OCI-LY1 (cell line): ENCODE results near the gene GRAMD1B.

ENCODE experiments used
- H2AFZ ChIP-seq: fragments of 200-600 bp; sonication (generic), shearing (Covaris generic); 2 replicates; pipeline ENCODE4 v1.6.0; 2014; ENCODE audit warnings: antibody characterized with exemption, mild to moderate bottlenecking, low read length
- H3F3A ChIP-seq: fragments of 200-600 bp; sonication (generic), shearing (Covaris generic); 2 replicates; pipeline ENCODE4 v1.6.0; 2014; ENCODE audit warnings: mild to moderate bottlenecking, antibody characterized with exemption, low read length, moderate library complexity; ENCODE audit not compliant: insufficient read depth
- H3K27ac ChIP-seq: fragments of 200-600 bp; sonication (generic); 2 replicates; pipeline ENCODE4 v1.5.1; 2014; ENCODE audit warnings: low read length, mixed run types, mild to moderate bottlenecking, low read depth; ENCODE audit not compliant: poor library complexity, severe bottlenecking
- H3K27me3 ChIP-seq: fragments of 200-600 bp; sonication (generic); 2 replicates; pipeline ENCODE4 v1.6.0; 2014; ENCODE audit warnings: antibody characterized with exemption, mild to moderate bottlenecking, low read length, moderate library complexity; ENCODE audit not compliant: insufficient read depth
- H3K36me3 ChIP-seq: fragments of 200-600 bp; sonication (generic); 2 replicates; pipeline ENCODE4 v1.6.1; 2014; ENCODE audit warnings: mild to moderate bottlenecking, antibody characterized with exemption, low read length, moderate library complexity, mixed read lengths; ENCODE audit not compliant: insufficient read depth
- H3K4me1 ChIP-seq: fragments of 200-600 bp; sonication (generic); 2 replicates; pipeline ENCODE4 v1.5.1; 2014; ENCODE audit warnings: mild to moderate bottlenecking, low read length, moderate library complexity; ENCODE audit not compliant: insufficient read depth, severe bottlenecking
- H3K4me2 ChIP-seq: fragments of 200-600 bp; sonication (generic), shearing (Covaris generic); 2 replicates; pipeline ENCODE4 v1.6.1; 2014; ENCODE audit warnings: low read length
- H3K4me3 ChIP-seq: fragments of 200-600 bp; sonication (generic); 2 replicates; pipeline ENCODE4 v1.5.1; 2014; ENCODE audit warnings: low read length, low read depth, mild to moderate bottlenecking, mixed read lengths; ENCODE audit not compliant: poor library complexity, severe bottlenecking
- H3K79me2 ChIP-seq: fragments of 200-600 bp; shearing (Covaris generic); 2 replicates; pipeline ENCODE4 v1.6.1; 2016; ENCODE audit warnings: mixed run types, low read length, mixed read lengths; ENCODE audit not compliant: insufficient read depth
- H3K9ac ChIP-seq: fragments of 200-600 bp; sonication (generic), shearing (Covaris generic); 2 replicates; pipeline ENCODE4 v1.6.1; 2014; ENCODE audit warnings: mild to moderate bottlenecking, low read length, mixed read lengths
- H3K9me2 ChIP-seq: fragments of 200-600 bp; sonication (generic), shearing (Covaris generic); 2 replicates; pipeline ENCODE4 v1.6.1; 2014; ENCODE audit warnings: low read depth, mild to moderate bottlenecking, low read length, mixed read lengths
- H3K9me3 ChIP-seq: fragments of 200-600 bp; shearing (Covaris generic); 2 replicates; pipeline ENCODE4 v1.6.1; 2014; ENCODE audit warnings: low read length, mixed read lengths
- H4K20me1 ChIP-seq: fragments of 200-600 bp; sonication (generic), shearing (Covaris generic); 2 replicates; pipeline ENCODE4 v1.6.0; 2016; ENCODE audit warnings: mild to moderate bottlenecking, low read length; ENCODE audit not compliant: insufficient read depth
- EZH2 ChIP-seq: fragments of 200-600 bp; sonication (generic), shearing (Covaris generic); IDR thresholded peaks from 2 replicates; pipeline ENCODE4 v1.8.0; 2017; ENCODE audit warnings: borderline replicate concordance, mixed run types, mild to moderate bottlenecking, antibody characterized with exemption, low read length, moderate library complexity, mixed read lengths
- TF ChIP-seq, protein P1 (sequence below): fragments of 200-600 bp; sonication (generic), shearing (Covaris generic); IDR thresholded peaks from 2 replicates; pipeline ENCODE4 v1.5.1; 2017; ENCODE audit warnings: mild to moderate bottlenecking, antibody characterized with exemption, low read length, moderate library complexity, mixed read lengths

The GRAMD1B gene

GRCh38 chr11:123535401-123535800, 105.3 kb downstream of the GRAMD1B start:
- Histone ChIP-seq H3K4me2 (no peak overlapping the region), H3K27me3 (no peaks in the 10 kb centered on the region; the same call in 1 of the 2 replicates), H3K36me3 (no peaks in the 10 kb centered on the region), H3K4me1 (no peaks in the 10 kb centered on the region), H3K4me3 (no peak overlapping the region), H3F3A (no peaks in the 10 kb centered on the region), H3K79me2 (no peaks in the 10 kb centered on the region), H2AFZ (no peak overlapping the region), H3K9me2 (no peaks in the 10 kb centered on the region), H3K27ac (no peak overlapping the region), H4K20me1 (no peaks in the 10 kb centered on the region), H3K9me3 (no peaks in the 10 kb centered on the region), H3K9ac (no peak overlapping the region)
- TF ChIP-seq, protein P1, sequence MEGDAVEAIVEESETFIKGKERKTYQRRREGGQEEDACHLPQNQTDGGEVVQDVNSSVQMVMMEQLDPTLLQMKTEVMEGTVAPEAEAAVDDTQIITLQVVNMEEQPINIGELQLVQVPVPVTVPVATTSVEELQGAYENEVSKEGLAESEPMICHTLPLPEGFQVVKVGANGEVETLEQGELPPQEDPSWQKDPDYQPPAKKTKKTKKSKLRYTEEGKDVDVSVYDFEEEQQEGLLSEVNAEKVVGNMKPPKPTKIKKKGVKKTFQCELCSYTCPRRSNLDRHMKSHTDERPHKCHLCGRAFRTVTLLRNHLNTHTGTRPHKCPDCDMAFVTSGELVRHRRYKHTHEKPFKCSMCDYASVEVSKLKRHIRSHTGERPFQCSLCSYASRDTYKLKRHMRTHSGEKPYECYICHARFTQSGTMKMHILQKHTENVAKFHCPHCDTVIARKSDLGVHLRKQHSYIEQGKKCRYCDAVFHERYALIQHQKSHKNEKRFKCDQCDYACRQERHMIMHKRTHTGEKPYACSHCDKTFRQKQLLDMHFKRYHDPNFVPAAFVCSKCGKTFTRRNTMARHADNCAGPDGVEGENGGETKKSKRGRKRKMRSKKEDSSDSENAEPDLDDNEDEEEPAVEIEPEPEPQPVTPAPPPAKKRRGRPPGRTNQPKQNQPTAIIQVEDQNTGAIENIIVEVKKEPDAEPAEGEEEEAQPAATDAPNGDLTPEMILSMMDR: no peak
- TF ChIP-seq EZH2: no peak

DNA sequence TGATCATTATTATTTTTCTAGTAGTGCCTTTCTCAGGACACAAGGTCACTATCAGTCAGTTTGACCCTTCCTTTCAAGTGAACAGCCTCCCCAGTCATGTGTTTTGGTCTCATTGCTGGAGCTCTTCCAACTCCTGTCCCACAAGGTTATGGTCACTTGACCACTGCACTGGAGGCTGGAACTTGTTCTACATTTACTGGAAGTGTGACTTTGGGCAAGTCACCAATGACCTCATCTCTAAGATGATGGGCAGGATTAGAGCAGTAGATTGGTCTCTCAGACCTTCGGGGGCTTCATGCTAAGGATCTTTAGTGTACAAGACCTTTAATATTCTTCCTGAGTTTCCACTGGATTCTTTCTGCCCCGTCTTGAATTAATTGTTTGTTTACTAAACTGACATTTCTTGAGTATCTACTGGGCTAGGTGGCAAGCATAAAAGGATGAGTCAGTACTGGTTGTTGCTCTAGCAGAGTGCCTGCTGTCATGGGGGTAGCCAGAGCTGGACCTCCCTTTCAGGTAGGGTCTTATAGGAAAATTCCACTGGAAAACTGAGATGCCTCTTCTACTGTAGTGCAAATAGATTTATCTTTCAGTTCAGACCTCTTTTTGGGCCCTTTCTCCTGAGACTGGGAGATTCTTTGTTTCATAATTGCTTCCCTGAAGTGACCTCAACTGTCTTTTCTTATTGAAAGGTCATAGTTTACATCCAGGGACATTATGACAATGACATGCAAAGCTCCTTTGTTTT, 106.8 kb downstream of the GRAMD1B start:
- H3K27ac ChIP-seq: no peak overlapping the region
- H3K9me3 ChIP-seq: no peaks in the 10 kb centered on the region
- no peaks in the 10 kb centered on the region for H3K36me3 ChIP-seq
- no peaks in the 10 kb centered on the region; the same call in 1 of the 2 replicates for H3K27me3 ChIP-seq
- no peaks in the 10 kb centered on the region for H3K79me2 ChIP-seq
- H3K4me1 ChIP-seq: no peaks in the 10 kb centered on the region
- no peak for TF ChIP-seq EZH2
- TF ChIP-seq, protein P1: no peak
- no peaks in the 10 kb centered on the region for H3K9me2 ChIP-seq
- H3F3A ChIP-seq: no peaks in the 10 kb centered on the region
- H3K4me3 ChIP-seq: no peak overlapping the region
- H3K4me2 ChIP-seq: no peak overlapping the region
- no peaks in the 10 kb centered on the region for H4K20me1 ChIP-seq
- H3K9ac ChIP-seq: no peak overlapping the region
- H2AFZ ChIP-seq: no peak overlapping the region

- H3K27ac ChIP-seq: no peak overlapping the region
- no peaks in the 10 kb centered on the region for H3F3A ChIP-seq
- H3K9ac ChIP-seq: no peak overlapping the region
- no peak overlapping the region for H2AFZ ChIP-seq
- H4K20me1 ChIP-seq: no peaks in the 10 kb centered on the region
- no peaks in the 10 kb centered on the region for H3K79me2 ChIP-seq
- no peaks in the 10 kb centered on the region for H3K9me3 ChIP-seq
- H3K9me2 ChIP-seq: no peaks in the 10 kb centered on the region
- no peaks in the 10 kb centered on the region for H3K4me1 ChIP-seq
- no peak overlapping the region for H3K4me2 ChIP-seq
- H3K27me3 ChIP-seq: no peaks in the 10 kb centered on the region
- TF ChIP-seq, protein P1: no peak
- TF ChIP-seq EZH2: no peak
- H3K36me3 ChIP-seq: no peaks in the 10 kb centered on the region
- H3K4me3 ChIP-seq: no peak overlapping the region
These were observed 107.7 kb downstream of the GRAMD1B start for GRCh38 chr11:123537726-123538125.
